Urinary bladder (tissue), 4 donors: ENCODE results near the gene DCC. TPM values are rescaled to one million over a fixed set of nuclear protein-coding genes. Genes with fewer than 3 reads are reported as not detected.
"Not testable (repeated sequence)": the region's sequence is repeated elsewhere in the genome, so short reads cannot be mapped to it uniquely, and the experiment has no call there.

Experiments
- DNase-seq: peaks from one replicate; pipeline ENCODE4 v3.0.0-alpha.2; 2015; ENCODE audit errors: extremely low spot score
- H3K27ac ChIP-seq: one replicate; pipeline ENCODE4 v1.5.1; 2013; ENCODE audit warnings: low read depth, mild to moderate bottlenecking, moderate library complexity
- H3K36me3 ChIP-seq: one replicate; pipeline ENCODE4 v1.6.1; 2013; ENCODE audit warnings: mild to moderate bottlenecking, moderate library complexity; ENCODE audit not compliant: insufficient read depth
- H3K4me1 ChIP-seq: one replicate; pipeline ENCODE4 v1.6.1; 2013; ENCODE audit warnings: mild to moderate bottlenecking, moderate library complexity; ENCODE audit not compliant: insufficient read depth
- H3K4me3 ChIP-seq: one replicate; pipeline ENCODE4 v1.5.1; 2013; ENCODE audit warnings: low read depth, low read length
- WGBS: extraction: QIAGEN DNeasy Blood & Tissue Kit; methylation state at CpG from one replicate; pipeline ENCODE4 v1.1.7; 2013; 5-methylcytosine and 5-hydroxymethylcytosine counted together
- polyA plus RNA-seq: library from polyadenylated mRNA; stranded (reverse); fragments of 200-250 nt; gene quantifications from one replicate; pipeline ENCODE4 v1.2.3, GENCODE V29; 2013
- total RNA-seq: library from RNA; depleted of rRNA; stranded (reverse); fragments of >200 nt; gene quantifications from one replicate; pipeline ENCODE4 v1.2.3, GENCODE V29; 2014
- donor health status: healthy with polysubstance abuse.
- donor health status: healthy.

DCC gene
- total and polyA plus RNA-seq, 2 donors: 0.08 to 2.0 TPM

DNA sequence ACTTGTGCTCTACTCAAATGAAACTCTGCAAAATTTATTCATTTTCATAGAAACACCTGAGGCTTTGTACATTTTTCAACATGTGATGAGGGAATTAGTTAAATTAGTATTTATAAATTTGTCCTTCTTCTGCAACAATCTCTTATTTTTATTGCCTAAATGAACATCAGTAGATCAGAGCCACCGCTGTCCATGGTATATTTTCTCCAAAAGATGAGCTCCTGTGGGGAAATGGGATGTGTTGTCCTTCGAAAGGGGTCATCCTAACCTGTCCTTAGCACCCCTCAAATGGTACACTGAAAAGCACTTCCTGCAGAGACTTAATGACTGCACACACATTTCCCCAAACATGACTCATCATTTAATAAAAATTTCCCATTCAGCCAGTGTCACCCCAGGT lies 1169.9 kb downstream of the DCC start:
- DNase-seq: no peak
- Histone ChIP-seq H3K4me1 (no peaks in the 10 kb centered on the region), H3K27ac (no peak overlapping the region), H3K4me3 (no peak overlapping the region), H3K36me3 (no peaks in the 10 kb centered on the region)
- 81% methylated on average over 2 of the region's 2 CpGs for WGBS

DNA sequence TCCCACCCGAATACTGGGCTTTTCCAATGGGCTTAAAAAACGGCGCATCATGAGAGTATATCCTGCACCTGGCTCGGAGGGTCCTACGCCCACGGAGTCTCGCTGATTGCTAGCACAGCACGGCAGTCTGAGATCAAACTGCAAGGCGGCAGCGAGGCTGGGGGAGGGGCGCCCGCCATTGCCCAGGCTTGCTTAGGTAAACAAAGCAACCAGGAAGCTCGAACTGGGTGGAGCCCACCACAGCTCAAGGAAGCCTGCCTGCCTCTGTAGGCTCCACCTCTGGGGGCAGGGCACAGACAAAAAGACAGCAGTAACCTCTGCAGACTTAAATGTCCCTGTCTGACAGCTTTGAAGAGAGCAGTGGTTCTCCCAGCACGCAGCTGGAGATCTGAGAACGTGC lies 1171.7 kb downstream of the DCC start:
- not testable (repeated sequence) for H3K4me1 ChIP-seq, H3K36me3 ChIP-seq, H3K4me3 ChIP-seq, H3K27ac ChIP-seq, DNase-seq
- WGBS: 79% methylated on average over 15 of the region's 15 CpGs

DNA sequence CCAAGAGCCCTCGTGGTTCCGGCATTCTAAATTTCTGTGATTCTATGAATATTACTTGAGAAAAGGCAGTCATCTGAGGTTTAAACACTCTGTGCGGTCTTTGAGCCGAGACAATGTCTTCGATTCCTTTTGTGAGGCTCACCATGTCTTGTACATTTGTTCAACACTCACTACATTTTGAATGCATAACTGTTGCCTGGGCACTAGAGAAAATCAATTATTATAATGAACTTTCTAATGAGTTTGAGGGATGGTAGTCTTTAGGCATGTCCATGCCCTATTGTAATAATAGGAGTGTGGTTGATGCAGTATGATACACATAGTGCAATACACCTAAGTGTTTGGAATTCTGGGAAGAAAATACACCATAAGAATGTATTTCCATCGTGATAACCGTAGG lies 1181.1 kb downstream of the DCC start:
- Histone ChIP-seq H3K27ac (no peak overlapping the region), H3K4me3 (no peak overlapping the region), H3K36me3 (no peaks in the 10 kb centered on the region), H3K4me1 (no peaks in the 10 kb centered on the region)
- 86% methylated on average over 7 of the region's 7 CpGs for WGBS
- no peak for DNase-seq

DNA sequence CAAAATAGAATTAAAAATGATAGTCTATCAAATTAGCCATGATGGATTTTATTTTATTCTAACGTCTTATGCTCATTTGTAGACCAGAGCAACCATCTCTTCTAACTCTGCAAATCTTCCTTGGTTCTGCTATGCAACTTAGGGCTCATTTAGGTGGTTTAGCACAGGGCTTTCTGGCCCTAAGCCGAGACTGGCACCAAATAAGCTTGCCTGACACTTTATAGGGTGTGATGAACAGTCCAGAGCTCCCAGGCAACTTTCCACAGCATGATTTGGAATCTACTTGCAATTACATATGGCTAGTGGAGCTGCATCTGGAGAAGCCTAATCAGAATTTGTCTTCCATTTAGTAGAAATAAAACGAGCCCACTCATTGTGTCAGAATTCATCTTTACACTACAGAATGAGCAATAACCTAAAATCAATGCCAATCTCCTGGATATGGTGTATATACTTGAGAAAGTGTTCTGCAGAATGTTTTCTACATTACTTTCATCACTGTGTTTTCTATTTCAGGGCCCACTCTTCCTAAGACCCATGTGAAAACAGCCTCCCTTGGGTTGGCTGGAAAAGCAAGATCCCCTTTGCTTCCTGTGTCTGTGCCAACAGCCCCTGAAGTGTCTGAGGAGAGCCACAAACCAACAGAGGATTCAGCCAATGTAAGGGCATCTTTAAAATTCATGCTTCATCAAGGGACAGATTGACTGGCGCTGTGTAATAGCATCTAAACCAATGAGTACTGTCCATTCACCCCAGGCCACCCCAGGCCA lies 1186.3 kb downstream of the DCC start:
- DNase-seq: no peak
- H3K4me1 ChIP-seq: no peaks in the 10 kb centered on the region
- no peak overlapping the region for H3K27ac ChIP-seq
- 41% methylated on average over 4 of the region's 4 CpGs for WGBS
- H3K36me3 ChIP-seq: no peaks in the 10 kb centered on the region
- H3K4me3 ChIP-seq: no peak overlapping the region

DNA sequence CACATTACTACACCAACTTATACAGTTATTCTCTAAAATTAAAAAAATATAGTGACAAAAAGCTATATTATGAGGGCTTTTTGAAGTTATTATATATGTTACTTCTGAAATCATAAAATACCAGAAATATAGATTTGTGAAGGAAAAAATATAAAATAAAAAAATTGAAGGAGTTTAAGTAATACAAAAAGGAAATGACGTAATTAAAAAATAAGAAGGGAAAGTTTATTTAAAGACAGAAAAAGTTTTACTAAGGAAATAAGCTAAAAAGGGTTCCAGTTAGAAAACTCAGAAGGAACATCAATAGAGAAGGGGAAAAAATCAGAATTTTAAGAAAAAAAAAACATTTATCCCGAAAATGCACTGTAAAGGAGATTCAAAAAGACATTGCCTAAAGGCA lies 1187.4 kb downstream of the DCC start:
- no peaks in the 10 kb centered on the region for H3K36me3 ChIP-seq
- H3K27ac ChIP-seq: no peak overlapping the region
- WGBS: 86% methylated on average over 2 of the region's 2 CpGs
- H3K4me3 ChIP-seq: no peak overlapping the region
- H3K4me1 ChIP-seq: no peaks in the 10 kb centered on the region
- no peak for DNase-seq

DNA sequence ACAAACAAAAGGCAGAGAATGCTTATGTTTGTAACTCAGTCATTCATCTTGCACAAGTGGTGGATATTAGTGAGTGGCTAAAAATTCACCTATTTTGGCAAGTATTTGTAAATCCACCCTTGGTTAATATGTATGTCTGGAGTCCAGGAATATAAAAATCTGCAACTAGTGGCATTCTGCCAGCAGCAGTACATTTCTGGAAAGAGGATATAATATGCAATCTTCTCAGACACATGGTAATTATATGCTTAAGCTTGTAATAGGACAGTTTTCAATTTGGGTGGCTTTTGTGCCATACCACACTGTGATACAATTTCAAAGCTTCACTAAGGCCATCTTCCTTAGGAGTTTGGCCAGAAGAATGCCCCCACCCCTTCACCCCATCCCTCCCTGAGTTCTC lies 1191.2 kb downstream of the DCC start:
- Histone ChIP-seq H3K4me1 (no peaks in the 10 kb centered on the region), H3K27ac (no peak overlapping the region), H3K4me3 (no peak overlapping the region), H3K36me3 (no peaks in the 10 kb centered on the region)
- no peak for DNase-seq

DNA sequence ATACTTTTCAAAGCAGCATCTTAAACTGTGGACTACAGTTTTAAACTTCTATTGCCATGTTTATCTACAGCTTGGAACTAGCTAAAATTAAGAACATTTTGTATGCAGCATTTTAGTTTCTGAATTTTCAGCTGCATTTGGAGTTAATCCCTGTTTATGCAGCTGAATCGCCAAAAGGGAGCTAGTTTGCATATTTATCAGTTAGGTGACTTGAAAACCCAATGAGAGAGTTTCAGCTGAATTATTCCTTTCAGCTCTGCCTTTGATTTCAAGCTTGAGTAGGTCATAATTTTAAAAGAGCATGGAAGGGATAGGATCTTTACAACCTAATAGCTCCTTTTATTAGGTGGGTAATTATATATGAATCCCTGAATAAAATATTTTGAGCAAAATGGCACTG lies 1191.9 kb downstream of the DCC start:
- WGBS: 38% methylated on average over 1 of the region's 1 CpG
- H3K4me1 ChIP-seq: no peaks in the 10 kb centered on the region
- H3K36me3 ChIP-seq: no peaks in the 10 kb centered on the region
- DNase-seq: no peak
- H3K27ac ChIP-seq: no peak overlapping the region
- H3K4me3 ChIP-seq: no peak overlapping the region

DNA sequence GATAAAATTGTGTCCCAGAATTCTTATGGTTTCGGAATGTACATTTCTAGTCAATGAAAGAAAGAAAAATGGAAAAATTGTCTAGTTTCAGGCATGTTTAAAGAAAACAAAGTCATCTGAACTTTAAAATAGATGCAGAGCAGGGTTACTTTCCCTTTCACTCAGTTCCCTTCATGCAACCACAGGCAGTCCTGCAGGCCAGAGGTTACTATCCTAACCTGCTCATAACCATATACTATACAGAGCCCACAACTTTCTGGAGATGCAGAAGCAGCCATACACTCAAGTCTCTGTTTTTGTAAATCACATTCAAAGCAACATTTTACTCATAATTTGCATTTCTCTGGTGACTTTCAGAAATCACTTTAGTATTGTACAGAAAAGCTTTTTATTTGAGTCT lies 1194.2 kb downstream of the DCC start:
- DNase-seq: no peak
- 76% methylated on average over 1 of the region's 1 CpG for WGBS
- no peak overlapping the region for H3K27ac ChIP-seq
- no peaks in the 10 kb centered on the region for H3K4me1 ChIP-seq
- H3K4me3 ChIP-seq: no peak overlapping the region
- no peaks in the 10 kb centered on the region for H3K36me3 ChIP-seq

DNA sequence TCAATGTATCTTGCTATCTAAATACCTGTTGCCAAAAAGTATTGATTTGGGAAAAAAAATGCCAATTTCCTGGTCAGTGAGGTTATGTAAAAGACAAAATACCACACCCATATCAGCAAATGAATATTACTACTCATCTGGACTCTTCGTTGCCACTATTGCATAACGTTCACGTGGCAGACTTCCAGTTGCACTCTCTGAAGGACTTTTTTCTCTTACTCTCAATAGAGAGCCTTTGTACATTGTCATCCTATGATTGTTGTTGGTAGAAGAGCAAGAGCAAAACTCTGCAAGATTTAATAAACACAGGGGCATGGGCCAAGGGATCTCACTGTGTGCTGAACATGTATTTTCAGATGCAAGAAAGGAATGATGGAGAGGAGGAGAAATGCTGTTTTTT lies 1194.7 kb downstream of the DCC start:
- WGBS: 64% methylated on average over 3 of the region's 3 CpGs

DNA sequence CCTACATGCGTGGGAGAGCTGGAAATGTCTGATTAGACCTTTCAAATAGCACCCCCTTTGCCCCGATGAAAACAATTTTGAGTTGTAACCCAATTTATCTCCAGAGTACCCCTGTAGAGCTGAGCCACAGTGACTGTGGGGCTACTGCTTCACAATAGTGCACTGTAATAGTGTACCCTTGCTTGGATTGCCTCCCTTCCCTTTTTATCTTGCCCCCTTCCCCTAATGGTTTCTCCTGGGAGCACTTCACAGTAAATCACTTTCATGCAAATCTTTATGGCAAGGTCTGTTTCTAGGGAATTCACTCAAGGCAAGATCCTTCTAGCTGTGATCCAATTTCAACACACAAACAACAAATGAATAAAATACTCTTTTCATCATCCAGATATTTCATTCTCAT lies 1196.9 kb downstream of the DCC start:
- no peaks in the 10 kb centered on the region for H3K36me3 ChIP-seq
- 84% methylated on average over 2 of the region's 2 CpGs for WGBS
- no peaks in the 10 kb centered on the region for H3K4me1 ChIP-seq
- H3K27ac ChIP-seq: no peak overlapping the region
- H3K4me3 ChIP-seq: no peak overlapping the region
- DNase-seq: no peak

More for the DNA sequence above, 1194.7 kb downstream of the DCC start:
- Histone ChIP-seq H3K27ac (no peak overlapping the region), H3K4me3 (no peak overlapping the region), H3K4me1 (no peaks in the 10 kb centered on the region), H3K36me3 (no peaks in the 10 kb centered on the region)
- DNase-seq: no peak

DNA sequence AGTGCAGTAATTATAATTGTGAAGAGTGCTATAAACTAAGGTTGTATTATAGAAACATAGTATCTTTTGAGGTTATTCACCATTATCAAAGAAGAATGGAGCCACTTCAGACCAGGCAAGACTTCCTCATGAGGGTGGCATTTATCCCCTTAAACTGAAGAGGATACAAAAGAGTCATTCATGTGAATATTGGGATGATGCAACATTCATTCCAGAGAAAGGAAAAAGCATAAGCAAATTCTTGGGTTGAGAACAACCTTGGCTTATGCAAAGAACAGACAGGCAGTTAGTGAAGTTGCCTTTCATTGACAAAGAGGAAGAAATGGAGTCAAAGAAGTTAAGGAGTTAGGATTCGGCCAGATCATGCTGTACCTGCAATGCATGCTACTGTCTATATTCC lies 1201.9 kb downstream of the DCC start:
- no peaks in the 10 kb centered on the region for H3K36me3 ChIP-seq
- DNase-seq: no peak
- no peak overlapping the region for H3K27ac ChIP-seq
- no peaks in the 10 kb centered on the region for H3K4me1 ChIP-seq
- no peak overlapping the region for H3K4me3 ChIP-seq
- WGBS: 84% methylated on average over 1 of the region's 1 CpG

DNA sequence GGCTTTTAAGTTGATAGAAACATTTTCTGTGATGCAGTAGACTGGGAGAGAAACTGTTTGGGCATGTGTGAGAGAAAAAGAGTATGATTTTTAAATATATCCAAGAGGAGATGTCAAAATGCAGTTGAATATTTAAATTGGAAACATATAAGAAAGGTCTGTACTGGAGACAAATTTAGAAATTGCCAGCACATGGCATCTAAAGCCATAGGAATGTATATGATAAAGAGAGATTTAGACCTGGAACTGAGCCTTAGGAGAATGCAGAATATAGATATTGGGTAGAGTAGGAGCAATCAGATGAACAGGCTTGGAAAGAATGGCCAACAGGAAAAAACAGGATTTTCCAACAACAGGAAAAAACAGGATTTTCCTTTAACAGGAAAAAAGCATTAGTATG lies 1203.7 kb downstream of the DCC start:
- H3K4me3 ChIP-seq: no peak overlapping the region
- no peaks in the 10 kb centered on the region for H3K4me1 ChIP-seq
- H3K36me3 ChIP-seq: no peaks in the 10 kb centered on the region
- no peak for DNase-seq
- no peak overlapping the region for H3K27ac ChIP-seq

DNA sequence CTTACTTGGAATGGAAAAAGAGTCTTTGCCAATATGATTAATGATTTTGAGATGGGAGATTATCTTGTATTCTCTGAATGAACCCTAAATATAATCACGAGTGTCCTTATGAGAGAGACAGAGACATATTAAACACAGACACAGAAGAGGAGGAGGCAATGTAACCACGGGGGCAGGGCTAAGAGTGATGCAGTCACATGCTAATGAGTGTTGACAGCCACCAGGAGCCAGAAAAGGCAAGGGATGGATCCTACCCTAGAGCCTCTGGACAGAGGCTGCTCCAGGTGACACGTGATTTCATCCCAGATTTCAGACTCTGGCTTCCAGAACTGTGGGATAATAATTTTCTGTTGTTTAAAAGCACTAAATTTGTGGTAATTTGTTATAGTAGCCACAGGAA lies 1204.9 kb downstream of the DCC start:
- WGBS: 52% methylated on average over 3 of the region's 3 CpGs
- no peaks in the 10 kb centered on the region for H3K4me1 ChIP-seq
- H3K27ac ChIP-seq: no peak overlapping the region
- no peaks in the 10 kb centered on the region for H3K36me3 ChIP-seq
- no peak for DNase-seq
- no peak overlapping the region for H3K4me3 ChIP-seq

DNA sequence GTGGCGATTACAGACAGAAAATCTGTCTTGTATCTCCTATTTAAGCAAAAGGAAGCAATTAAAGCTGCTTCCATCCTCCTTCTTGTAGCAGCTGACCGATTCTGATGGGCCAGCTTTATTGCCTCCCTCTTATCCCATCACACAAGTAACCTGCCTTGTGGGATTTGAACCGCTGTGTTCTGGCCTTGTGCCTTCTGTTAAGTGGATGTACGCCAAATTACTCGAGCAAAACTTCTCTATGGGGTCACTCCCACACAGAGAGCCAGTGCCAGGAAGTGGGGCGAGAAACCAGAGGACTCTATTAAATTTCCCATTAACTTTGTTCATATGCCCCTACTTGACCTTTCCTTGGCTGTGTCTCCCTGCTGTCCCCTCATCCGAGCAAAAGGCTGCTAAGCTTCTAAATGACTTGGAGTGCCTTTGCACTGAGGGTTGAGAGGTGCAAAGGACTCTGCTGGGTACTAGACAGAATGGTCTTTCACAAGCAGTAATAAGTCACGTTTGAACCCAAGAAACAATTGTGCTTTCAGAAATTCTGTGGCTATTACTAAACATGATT lies 1212.0 kb downstream of the DCC start:
- H3K27ac ChIP-seq: no peak overlapping the region
- WGBS: 34% methylated on average over 8 of the region's 8 CpGs
- no peak overlapping the region for H3K4me3 ChIP-seq
- no peaks in the 10 kb centered on the region for H3K36me3 ChIP-seq
- no peaks in the 10 kb centered on the region for H3K4me1 ChIP-seq
- DNase-seq: peak; percentile 67

DNA sequence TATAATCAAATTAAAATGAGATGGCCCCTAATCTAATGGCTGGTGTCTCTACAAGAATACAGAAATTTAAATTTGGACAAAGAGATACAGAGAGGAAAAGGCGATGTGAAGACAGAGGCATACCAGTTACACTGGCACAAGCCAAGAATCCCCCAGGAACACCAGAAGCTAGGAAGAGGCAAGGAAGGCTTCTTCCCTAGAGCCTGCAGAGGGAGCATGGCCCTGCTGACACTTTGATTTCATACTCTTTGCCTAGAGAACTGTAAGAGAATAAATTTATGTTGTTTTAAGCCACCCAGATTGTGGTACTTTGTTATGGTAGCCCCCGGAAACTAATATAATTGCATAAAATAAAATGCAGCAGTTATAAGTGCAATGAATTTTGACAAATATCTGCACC lies 1213.0 kb downstream of the DCC start:
- H3K4me3 ChIP-seq: no peak overlapping the region
- no peak overlapping the region for H3K27ac ChIP-seq
- WGBS: 87% methylated on average over 2 of the region's 2 CpGs
- H3K36me3 ChIP-seq: no peaks in the 10 kb centered on the region
- H3K4me1 ChIP-seq: no peaks in the 10 kb centered on the region
- DNase-seq: no peak
